Activated CD4-positive, alpha-beta T cell treated with anti-CD3 and anti-CD28 coated beads, Interleukin-2, Interleukin-6, amounts not matched to agents 100 ng/mL and 50 ng/mL, durations not matched to agents 16 hours and 8 hours (primary cell): ENCODE results near the gene CDK1.

Source experiments
- DNase-seq: peaks from one replicate; pipeline ENCODE4 v3.0.0-alpha.2; 2020

CDK1 gene

DNA sequence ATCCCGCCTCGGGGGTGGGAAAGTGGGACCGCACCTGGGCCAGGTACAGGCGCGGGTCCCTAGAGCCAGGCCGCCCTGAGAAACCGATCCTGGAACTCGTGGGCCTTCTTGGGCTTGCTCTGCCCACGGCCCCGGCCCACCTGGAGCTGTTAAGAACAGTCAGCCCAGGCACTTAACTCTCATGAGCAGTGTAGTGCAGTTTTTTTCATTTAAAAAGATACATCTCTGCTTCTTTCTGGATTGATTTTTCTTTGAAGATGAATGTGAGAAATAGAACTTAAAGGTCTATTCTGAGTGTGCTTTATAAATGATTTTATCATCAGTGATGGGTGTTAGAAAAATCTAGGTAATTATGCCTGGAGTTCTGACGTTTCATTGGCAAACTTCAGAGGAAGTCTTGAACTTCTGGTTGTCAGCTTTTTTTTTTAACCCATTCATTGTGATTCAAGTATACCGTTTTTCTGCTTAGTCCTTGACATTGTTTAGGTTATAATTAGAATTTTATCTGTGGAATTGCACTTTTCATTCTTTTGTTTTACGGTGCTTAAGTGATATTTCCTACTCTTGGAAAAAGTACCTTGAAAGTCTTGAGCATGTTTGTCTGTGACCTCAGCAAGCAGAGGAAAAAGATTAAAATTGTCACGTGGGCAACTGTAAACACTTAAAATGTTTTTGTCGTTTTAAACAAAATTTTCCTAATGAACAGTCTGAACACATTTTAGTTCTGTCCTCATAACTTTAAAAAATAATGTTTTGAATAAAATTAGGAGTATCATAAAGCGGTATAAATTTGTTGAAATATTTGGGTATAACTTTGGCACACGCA is 906 bp downstream of the CDK1 start:
- no peak for DNase-seq

DNA sequence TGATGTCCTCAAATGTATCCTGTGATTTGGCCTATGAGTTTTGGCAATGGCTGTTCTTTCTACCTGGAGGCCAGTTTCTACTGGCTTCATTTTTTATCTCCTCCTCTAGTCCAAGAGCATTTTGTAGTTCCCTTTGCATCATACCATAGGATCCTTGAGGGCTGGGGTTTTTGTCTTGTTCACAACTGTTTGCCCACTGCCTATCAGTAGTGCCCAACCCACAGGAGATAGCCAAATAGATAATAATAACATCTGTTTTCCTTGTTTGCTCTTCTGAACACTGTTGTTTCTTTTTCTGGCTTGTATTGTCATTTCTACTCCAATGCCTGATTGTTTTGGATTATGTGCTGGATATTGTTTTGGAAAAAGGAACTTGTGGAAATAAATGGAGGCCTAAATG is 3.4 kb downstream of the CDK1 start:
- no peak for DNase-seq

DNA sequence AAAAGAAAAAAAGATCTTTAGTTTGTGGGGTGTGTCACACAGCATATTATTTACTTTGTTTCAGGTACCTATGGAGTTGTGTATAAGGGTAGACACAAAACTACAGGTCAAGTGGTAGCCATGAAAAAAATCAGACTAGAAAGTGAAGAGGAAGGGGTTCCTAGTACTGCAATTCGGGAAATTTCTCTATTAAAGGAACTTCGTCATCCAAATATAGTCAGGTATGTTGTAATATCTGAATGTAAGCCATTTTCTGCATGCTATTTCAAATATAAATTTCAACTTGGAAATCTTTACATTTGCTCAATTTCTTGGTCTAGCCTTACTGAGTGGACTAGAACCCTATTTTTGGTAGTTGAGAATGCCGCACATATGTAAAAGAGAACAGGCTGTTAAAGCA is 6.4 kb downstream of the CDK1 start:
- DNase-seq: no peak

DNA sequence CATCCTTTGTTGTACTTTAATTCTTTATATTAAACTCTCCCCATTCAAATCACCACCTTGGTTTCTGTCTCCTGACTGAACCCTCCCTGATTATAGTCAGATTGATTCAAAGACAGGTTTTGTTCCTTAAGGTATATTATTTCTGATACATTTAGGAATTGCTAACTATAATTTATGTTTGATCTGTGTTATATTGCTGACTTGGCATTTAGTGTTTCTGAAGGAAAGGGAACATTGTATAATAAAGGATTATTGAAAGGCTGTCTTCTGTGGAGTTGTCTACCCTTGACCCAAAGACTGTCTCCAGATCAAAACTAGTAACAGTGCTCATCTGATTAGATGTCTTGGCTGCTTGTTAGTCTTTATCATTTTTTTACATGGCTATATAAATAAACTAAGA is 10.3 kb downstream of the CDK1 start:
- no peak for DNase-seq

DNA sequence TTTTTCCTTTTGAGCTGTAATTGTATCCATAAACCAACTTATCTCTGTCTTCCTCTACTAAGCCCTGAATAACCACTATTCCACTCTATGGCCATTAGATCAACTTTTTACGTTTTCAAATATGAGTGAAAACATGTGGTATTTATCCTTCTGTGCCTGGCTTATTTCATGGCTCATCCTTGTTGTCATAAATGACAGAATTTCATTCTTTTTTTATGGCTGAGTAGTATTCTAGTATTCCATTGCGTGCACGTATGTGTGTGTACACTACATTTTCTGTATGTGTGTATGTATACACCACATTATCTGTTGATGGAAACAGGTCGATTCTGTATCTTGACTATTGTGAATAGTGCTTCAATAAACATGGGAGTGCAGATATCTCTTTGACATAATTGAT is 11.1 kb downstream of the CDK1 start:
- no peak for DNase-seq

DNA sequence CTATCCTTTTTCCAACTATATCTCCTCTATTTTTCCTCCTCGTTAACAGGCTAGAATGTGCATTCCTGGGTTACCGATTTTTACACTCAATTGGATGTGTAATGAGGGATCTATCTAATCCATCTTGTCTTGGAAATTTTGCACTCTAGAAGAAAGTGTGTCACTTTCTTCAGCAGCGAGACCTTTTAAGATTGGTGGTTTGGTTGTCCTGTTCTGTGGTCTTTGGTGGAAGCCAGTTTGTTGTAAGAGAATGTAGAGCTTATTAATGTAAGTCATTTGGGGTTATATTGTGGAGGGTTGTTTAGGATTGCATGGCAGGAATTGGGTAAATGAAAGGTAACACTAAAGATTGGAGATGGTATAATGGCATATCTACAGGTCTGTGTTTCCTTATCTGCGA is 16.7 kb downstream of the CDK1 start:
- no peak for DNase-seq

DNA sequence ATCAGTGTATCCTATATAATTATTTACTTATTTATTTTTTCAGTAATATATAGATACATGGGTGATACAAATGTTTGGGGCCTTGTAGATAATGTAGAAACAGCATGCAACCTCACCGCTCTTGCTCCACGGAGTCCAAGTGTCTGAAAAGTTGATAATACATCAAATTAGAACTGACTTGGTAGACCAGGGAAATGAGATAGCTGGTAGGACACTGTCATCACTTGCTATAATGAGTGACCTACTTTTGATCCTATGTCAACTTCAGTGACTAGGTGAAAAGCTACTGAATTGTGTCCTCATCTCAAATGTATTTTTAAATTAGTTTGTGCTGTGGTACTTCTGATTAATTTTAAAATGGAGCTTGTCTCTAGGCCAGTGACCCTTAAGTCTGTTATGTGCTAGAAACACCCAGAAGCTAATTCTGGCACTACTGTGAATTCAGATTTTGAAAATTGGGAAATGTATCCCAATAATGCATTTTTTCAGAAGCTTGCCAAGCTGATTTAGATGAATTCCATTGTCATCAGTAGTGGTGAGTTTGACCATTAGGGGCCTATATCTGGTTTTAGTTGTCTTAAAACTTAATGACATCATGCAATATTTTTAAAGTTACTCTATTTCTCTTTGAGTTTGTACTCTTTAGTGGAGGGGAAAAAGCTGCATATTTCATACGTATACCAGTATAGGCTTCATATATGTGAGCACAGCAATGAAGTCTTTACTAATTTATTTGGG is 17.4 kb downstream of the CDK1 start:
- DNase-seq: no peak

DNA sequence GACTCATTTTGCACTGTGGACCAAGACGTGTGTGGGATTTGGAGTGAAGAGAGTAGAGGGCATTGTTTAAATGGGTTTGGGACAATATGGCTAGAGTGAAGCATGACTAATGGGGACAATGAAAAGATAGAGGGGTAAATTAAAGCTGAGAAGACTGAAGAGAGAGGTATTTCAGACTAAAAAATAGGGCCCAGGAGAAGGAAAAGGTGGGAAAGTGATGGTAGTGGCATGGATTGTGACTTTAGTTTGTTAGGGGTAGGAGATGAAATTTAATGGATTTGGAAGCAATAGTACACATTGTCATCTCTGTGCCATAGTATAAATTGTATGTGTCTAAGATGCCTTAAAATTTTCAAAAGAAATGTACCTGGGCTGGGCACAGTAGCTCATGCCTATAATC is 18.2 kb downstream of the CDK1 start:
- DNase-seq: no peak

DNA sequence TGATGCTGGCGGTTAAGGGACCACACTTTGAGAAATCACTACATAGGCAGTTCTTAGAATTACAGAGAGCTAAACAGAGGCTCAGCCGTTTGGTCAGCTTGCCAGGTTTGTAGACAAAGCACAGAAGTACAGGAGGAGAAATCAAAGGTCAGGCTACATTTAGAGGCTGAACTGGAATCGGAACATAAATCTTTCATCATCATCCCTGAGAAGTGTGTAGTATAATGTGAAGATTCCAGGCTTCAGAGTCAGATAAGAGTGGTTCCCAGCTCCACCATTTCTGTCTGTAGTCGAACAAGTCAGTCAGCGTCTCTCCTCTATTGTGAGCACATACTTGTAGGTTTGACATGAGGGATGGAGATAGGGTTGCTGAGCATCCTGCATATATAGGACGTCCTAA is 18.9 kb downstream of the CDK1 start:
- no peak for DNase-seq

DNA sequence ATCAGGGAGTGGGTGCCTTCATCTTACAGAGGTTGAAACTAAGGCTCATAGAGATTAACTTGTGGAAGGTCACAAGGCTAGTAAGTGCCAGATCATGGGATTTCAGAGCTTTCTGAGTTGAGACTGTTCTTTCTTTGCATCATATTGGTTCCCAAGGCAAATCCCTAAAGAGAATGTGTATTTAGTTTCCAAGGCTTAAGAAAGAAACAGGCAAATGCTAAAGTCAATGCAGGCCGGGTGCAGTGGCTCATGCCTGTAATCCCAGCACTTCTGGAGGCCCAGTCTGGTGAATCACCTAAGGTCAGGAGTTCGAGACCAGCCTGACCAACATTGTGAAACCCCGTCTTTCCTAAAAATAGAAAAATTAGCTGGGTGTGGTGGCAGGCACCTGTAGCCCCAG is 19.8 kb downstream of the CDK1 start:
- DNase-seq: no peak

DNA sequence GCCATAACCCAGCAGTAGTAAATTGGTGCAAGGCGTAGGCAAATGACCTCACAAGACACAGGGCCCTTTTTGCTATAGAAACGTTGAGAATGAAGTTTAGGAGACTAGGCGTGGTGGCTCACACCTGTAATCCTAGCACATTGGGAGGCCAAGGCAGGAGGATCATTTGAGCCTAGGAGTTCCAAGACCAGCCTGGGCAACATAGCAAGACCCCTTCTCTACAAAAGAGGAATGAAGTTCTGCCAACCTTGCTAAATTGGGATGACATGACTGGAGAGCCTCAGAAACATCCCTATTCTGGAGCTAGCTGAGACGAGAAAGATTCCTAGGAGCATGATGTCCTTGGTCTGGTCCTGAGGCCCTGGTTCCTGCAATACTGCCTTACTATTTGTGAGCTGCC is 20.6 kb downstream of the CDK1 start:
- DNase-seq: no peak

DNA sequence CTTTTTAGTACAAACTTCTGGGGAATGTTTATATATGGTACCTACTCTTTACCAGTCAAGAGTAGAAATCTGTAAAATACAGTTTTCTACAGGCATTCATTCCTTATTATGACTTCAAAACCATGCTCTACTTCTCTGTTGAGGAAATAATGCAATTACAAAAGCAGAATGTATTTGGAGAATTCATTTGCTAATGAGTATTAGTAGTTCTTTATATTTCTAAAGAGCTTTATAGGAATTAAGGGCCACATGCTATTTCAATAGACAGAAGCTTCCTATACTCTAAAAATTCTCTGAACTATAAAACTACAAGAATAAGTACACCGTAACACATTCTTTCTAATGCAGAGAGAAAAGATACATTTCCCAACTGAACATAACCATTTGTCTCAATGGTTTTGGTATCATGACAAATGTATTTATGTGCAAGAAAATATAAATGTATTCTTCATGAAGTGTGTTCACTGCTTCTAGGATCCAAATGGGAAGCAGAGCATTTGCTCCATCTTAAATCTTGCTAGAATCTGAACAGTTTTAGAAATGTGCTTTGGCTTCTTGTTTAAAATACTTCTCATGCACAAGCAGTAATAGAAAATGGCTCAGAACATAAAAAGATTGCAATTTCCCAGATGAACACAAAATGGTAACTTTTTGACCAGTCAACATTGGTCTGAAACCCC is 21.8 kb downstream of the CDK1 start:
- no peak for DNase-seq

DNA sequence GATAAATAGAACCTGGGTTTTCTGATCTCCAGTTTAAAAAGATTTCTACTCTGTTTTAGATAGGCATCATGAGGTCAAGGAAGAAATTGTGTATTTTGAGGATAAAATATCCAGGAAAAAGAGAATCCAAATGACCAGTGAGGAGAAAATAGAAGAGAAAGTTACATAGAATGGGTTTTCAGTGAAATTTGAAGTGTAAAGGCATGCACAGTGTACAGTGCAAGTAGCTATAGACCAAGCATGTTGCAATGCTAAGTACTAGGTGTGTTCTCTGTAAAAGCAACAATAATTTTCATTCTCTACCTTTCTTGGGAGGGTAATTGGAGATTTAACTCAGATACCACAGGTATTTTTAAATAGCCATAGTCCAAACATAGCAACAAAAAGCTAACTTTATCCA is 22.6 kb downstream of the CDK1 start:
- DNase-seq: no peak

DNA sequence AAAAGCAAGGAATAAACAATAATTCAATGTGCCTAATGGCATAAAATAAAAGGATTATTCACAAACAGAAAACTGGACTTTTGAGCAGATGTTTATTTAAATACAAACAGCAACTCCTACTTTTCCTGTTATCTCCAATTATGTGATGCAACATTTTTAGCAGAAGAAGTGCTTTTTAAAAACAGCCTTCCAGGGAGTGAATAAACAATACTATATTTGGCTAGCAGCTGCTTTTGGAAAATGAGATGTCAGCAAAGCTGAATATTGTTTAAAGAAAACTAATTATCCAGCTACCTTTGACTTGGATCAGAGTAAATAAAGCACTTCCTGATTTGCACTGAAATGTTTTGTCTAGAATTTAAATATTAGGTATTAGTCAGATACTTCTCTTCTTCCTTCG is 23.2 kb downstream of the CDK1 start:
- DNase-seq: no peak

DNA sequence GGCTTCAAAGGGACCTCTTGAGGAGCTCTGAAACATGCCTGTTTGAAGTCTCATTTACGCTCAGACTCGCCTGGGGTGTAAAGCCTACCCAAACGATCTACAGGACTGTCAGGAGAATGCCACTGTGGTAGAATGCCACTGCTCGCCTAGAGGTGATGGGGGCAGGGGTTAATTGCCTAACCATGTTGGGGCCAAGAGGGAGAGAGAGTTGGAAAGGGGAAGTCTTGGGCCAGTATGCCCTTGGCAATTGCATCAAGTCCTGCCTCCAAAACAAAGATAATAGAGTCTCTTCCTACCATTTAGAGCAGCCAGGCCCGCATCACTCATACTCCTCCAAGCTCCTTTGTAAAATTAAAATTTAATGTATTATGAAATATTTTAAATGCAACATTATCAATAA is 25.2 kb downstream of the CDK1 start:
- no peak for DNase-seq

DNA sequence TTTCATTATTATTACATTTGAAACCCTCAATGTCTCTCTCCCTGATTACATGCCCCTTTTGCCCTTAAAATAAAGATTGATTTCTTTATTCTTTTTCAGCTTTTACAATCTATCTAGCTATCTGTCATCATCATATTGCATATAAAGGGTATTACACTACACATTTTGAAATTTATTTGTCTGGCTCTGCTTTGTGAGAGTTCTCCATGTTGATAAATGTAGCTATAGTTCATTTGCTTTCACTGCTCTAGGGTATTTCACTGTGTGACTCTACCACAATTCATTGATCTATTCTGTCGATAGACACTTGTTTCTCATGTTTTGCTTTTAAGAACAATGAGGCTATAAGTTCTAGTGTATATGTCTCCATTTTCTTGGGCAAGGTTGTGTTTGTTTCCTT is 25.6 kb downstream of the CDK1 start:
- no peak for DNase-seq

DNA sequence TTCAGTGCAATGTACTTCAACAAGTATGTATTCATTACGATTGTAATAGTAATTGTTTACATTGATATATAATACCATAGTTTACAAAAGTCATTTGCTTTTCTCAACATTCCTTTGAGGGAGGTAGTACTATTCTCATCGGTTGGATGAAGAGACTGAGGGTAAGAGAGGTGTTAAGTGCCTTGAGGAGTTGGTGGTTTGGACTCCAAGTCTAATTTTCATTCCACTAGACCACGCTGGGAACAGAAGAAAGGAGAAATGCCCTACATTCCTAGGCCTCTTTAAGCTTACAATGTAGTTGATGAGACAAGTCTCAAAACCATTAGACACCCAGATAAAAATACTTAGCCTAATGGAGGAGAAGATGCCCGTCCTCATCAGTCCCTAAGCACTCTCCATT is 28.6 kb downstream of the CDK1 start:
- DNase-seq: no peak

DNA sequence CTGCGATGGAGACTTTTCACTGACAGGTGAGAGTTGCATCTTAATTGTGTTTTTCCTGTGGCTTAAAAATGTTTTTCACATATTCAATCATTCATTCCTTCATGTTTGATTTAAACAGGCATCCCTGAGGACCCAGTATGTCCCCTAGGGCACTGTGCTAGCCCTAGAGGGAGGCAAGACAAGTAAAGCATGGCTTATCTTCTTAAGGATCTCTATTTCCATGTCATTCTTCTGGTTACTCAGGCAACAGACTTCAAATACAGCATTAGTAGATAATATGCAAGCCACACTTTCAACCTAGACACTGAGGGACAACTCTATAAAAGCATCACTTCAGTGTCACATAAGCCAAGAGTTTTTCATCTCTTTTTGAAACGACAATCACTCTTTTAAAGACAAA is 29.2 kb downstream of the CDK1 start:
- DNase-seq: no peak

DNA sequence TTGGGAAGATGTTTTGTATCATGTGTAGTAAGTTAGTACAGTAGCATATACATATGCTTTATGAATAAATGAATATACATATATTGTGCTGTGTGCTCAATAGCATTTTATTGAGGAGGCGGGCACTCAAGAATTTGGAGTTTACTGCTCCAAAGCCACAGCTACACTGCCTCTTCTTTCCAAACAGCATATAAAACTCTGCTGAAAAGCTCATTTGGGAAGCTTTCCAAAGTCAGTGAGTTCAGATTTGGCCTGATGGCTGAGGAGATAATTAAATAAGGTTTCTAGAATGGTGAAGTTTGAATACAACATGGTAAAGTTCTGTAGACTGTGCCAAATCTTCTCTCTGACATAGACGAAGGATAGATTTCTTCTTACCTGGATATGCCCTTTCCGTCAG is 29.8 kb downstream of the CDK1 start:
- DNase-seq: no peak

DNA sequence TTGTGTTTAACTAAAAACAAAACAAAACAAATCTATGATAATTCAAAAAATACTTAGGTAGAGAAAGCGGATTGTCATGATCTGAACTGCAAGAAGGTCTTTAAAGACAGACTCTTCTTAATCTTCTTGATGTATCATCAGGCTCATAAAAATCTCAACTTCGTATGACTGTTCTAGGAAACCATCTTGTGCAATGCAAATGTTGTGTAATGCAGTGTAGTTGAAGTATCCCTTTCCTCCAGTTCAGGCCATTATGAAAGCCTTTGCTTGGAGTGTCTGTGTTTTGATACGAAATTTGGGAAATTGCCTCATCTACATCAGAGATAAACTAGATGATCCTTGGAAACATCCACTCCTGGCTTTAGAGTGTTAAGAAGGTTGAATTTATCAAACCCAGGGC is 30.9 kb downstream of the CDK1 start:
- DNase-seq: no peak

DNA sequence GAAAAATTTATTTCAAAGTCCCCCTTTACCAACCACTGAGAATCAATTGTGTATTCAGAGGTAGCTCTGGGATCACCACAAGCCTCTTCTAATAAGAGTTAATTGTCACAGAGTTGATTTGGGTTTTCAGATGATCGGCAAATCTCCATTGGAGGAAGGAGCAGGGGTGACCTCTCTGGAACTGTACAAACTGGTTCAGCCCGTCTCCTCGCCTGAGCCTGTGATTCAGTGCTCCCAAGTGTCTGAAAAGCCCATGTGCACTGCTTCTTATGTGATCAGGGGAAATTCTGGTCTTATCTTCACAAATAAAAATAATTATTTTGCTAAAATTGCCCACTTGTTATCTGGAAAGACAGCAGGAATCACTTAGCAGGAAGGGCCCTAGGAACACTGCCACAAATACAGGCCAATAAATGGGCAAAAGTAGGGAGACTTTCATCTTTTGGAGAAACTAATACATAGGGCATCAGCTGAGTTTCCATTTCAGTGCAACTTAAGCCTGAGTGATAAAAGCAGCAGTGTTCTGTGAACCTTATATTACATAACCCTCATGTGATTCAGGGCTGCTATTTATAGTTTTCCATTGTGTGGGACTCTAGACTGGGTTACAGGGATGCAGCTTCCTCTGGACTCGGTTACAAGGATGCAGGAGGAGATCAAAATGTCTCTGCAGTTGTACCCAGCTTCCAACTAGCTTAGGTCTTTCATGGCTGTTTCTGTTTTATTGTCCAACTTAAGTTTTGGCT is 32.3 kb downstream of the CDK1 start:
- no peak for DNase-seq

DNA sequence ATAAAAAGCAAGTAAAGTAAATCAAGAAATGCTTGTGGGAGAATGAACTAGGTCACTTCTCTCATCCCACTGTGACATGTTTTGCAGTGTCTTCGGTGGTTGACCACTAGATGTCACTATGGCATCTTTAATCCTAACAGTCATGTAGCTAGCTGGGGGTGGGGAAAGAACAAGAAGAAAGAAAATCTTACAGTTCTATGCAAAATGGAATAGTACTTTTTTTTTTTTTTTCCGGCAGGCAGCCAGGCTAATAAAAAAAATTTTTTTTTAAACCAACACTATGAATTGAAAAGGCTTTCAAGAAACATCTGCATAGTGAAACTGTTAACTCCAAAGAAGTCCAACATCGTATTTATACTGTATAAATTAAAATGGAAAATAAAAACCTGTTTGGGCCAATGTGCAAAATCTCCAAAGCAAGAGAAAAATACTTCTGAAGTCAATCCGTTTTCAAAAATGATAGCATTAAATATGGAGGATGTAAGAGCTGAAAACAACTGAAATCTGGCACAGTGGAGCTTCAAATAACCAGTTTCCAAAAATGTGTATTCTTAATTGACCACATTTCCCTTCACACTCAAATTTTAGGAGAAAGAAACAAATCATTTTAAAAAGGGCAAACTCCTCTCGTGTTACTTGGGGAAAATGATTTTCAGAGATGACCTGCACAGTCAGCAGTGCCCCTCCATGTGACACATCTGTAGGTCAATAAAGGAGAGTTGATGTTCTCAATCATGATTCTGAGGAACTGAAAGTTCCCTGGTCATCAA is 38.5 kb downstream of the CDK1 start:
- DNase-seq: peak; percentile 70

DNA sequence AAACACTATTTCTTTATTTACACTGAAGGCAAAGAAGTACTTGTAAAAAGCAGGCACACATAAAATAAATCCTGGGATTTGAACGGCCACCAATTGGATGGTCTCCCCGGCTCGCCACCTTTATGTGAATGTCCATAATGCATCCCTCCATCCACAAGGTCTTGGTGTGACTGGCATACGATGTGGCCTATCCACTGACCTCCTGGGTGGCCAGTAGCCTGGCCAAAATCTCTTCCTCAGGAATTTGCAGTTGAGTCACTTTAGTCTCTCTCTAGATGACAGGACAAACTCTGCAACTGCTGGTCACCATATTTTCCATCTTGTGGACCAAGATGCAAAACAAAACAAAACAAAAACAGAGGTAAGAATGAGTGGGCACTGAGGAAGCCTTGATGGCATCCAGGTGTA is 39.1 kb downstream of the CDK1 start:
- DNase-seq: no peak
